OCI-LY3 (cell line): ENCODE results near the gene PGAP3.

Source experiments
- H2AFZ ChIP-seq: fragments of 200-600, 300-600 bp; shearing (Covaris generic); 2 replicates; pipeline ENCODE4 v1.6.0; 2014; ENCODE audit warnings: antibody characterized with exemption, low read depth, low read length
- H3K27ac ChIP-seq: fragments of 200-600, 300-600 bp; sonication (generic); 2 replicates; pipeline ENCODE4 v1.5.1; 2014; ENCODE audit warnings: mild to moderate bottlenecking, low read length, moderate library complexity, mixed read lengths
- H3K27me3 ChIP-seq: fragments of 200-600, 300-600 bp; sonication (generic); 2 replicates; pipeline ENCODE4 v1.6.1; 2014; ENCODE audit warnings: low read depth, low read length, mixed read lengths
- H3K36me3 ChIP-seq: fragments of 200-600, 300-600 bp; sonication (generic); replicated peaks from 2 replicates; pipeline ENCODE3; 2014; ENCODE audit warnings: low read depth, low read length, mixed read lengths
- H3K4me1 ChIP-seq: fragments of 300-600, 200-600 bp; sonication (generic); 2 replicates; pipeline ENCODE4 v1.6.1; 2014; ENCODE audit warnings: low read length, mixed read lengths
- H3K4me2 ChIP-seq: fragments of 200-600, 300-600 bp; sonication (generic); 2 replicates; pipeline ENCODE4 v1.6.1; 2014; ENCODE audit warnings: low read length, mixed read lengths
- H3K4me3 ChIP-seq: fragments of 300-600, 200-600 bp; sonication (generic); 2 replicates; pipeline ENCODE4 v1.5.1; 2014; ENCODE audit warnings: antibody characterized with exemption, mild to moderate bottlenecking, low read length, moderate library complexity
- H3K79me2 ChIP-seq: fragments of 300-600, 200-600 bp; shearing (Covaris generic); 2 replicates; pipeline ENCODE4 v1.6.1; 2014; ENCODE audit warnings: mild to moderate bottlenecking, low read length, mixed read lengths
- H3K9ac ChIP-seq: fragments of 300-600, 200-600 bp; shearing (Covaris generic); 2 replicates; pipeline ENCODE4 v1.6.0; 2014; ENCODE audit warnings: mild to moderate bottlenecking, low read length, moderate library complexity
- H3K9me3 ChIP-seq: fragments of 200-600, 300-600 bp; shearing (Covaris generic); 2 replicates; pipeline ENCODE4 v1.6.1; 2014; ENCODE audit warnings: low read length, mixed read lengths; ENCODE audit not compliant: insufficient read depth
- H4K20me1 ChIP-seq: fragments of 200-600, 300-600 bp; sonication (generic); 2 replicates; pipeline ENCODE4 v1.6.1; 2016; ENCODE audit warnings: low read length, mixed read lengths; ENCODE audit not compliant: insufficient read depth
- CTCF ChIP-seq: fragments of 200-600, 300-600 bp; sonication (generic); IDR thresholded peaks from 2 replicates; pipeline ENCODE4 v1.5.1; 2014; ENCODE audit warnings: antibody characterized with exemption, low read length, low read depth
- EZH2phosphoT487 ChIP-seq: fragments of 200-600 bp; shearing (Covaris generic); IDR thresholded peaks from 2 replicates; pipeline ENCODE4 v1.6.1; 2018; ENCODE audit warnings: antibody characterized with exemption, mixed run types, low read depth

The PGAP3 gene

GRCh38 chr17:39641097-39641496, 46.8 kb downstream of the PGAP3 start:
- H3K4me1 ChIP-seq, result peaks cover 27% of the 10 kb centered on the region

GRCh38 chr17:39640591-39641031, 47.2 kb downstream of the PGAP3 start:
- H3K9me3 ChIP-seq, result no peaks in the 10 kb centered on the region
- H3K4me1 ChIP-seq, result peaks cover 28% of the 10 kb centered on the region
- H2AFZ ChIP-seq, result no peak overlapping the region
- H3K27ac ChIP-seq, result no peak overlapping the region
- H3K4me3 ChIP-seq, result no peak overlapping the region
- H3K36me3 ChIP-seq, result no peaks in the 10 kb centered on the region
- no peak overlapping the region for H3K4me2 ChIP-seq
- H3K9ac ChIP-seq, result no peak overlapping the region
- H4K20me1 ChIP-seq, result peaks cover 38% of the 10 kb centered on the region
- no peaks in the 10 kb centered on the region for H3K27me3 ChIP-seq
- TF ChIP-seq CTCF (no peak), EZH2phosphoT487 (no peak)
- peaks cover 52% of the 10 kb centered on the region for H3K79me2 ChIP-seq

More at GRCh38 chr17:39641097-39641496, 46.8 kb downstream of the PGAP3 start:
- Histone ChIP-seq H3K9ac (no peak overlapping the region), H3K79me2 (peaks cover 52% of the 10 kb centered on the region), H3K9me3 (no peaks in the 10 kb centered on the region), H3K27me3 (no peaks in the 10 kb centered on the region), H3K27ac (no peak overlapping the region), H3K36me3 (no peaks in the 10 kb centered on the region), H3K4me2 (no peak overlapping the region), H3K4me3 (no peak overlapping the region), H2AFZ (no peak overlapping the region), H4K20me1 (peaks cover 38% of the 10 kb centered on the region)
- no peak for TF ChIP-seq CTCF
- TF ChIP-seq EZH2phosphoT487, result no peak

GRCh38 chr17:39639566-39640458, 48.0 kb downstream of the PGAP3 start:
- Histone ChIP-seq H4K20me1 (peaks cover 38% of the 10 kb centered on the region), H3K9ac (no peak overlapping the region), H3K79me2 (peaks cover 52% of the 10 kb centered on the region), H3K27me3 (no peaks in the 10 kb centered on the region), H3K4me2 (no peak overlapping the region), H3K9me3 (no peaks in the 10 kb centered on the region), H3K27ac (no peak overlapping the region), H2AFZ (no peak overlapping the region), H3K36me3 (no peaks in the 10 kb centered on the region), H3K4me1 (peaks cover 28% of the 10 kb centered on the region), H3K4me3 (no peak overlapping the region)
- TF ChIP-seq EZH2phosphoT487 (no peak), CTCF (no peak)

GRCh38 chr17:39639043-39639442, 48.8 kb downstream of the PGAP3 start:
- no peaks in the 10 kb centered on the region for H3K36me3 ChIP-seq
- TF ChIP-seq CTCF (no peak), EZH2phosphoT487 (no peak)
- no peak overlapping the region for H3K4me2 ChIP-seq
- no peak overlapping the region for H3K27ac ChIP-seq
- H3K4me3 ChIP-seq, result no peak overlapping the region
- peaks cover 35% of the 10 kb centered on the region for H4K20me1 ChIP-seq
- no peak overlapping the region for H2AFZ ChIP-seq
- H3K4me1 ChIP-seq, result peaks cover 28% of the 10 kb centered on the region
- H3K9ac ChIP-seq, result no peak overlapping the region
- no peaks in the 10 kb centered on the region for H3K27me3 ChIP-seq
- H3K9me3 ChIP-seq, result no peaks in the 10 kb centered on the region
- peaks cover 52% of the 10 kb centered on the region for H3K79me2 ChIP-seq
